HG02678 (cell line): ENCODE data around the gene PSMA2.

Experiments used
- ATAC-seq: cut with Tn5 transposase; IDR thresholded peaks from one replicate; pipeline ENCODE4 v1.9.1; 2021; ENCODE audit warnings: mild to moderate bottlenecking, moderate library complexity; ENCODE audit not compliant: unreplicated experiment

The PSMA2 gene

DNA sequence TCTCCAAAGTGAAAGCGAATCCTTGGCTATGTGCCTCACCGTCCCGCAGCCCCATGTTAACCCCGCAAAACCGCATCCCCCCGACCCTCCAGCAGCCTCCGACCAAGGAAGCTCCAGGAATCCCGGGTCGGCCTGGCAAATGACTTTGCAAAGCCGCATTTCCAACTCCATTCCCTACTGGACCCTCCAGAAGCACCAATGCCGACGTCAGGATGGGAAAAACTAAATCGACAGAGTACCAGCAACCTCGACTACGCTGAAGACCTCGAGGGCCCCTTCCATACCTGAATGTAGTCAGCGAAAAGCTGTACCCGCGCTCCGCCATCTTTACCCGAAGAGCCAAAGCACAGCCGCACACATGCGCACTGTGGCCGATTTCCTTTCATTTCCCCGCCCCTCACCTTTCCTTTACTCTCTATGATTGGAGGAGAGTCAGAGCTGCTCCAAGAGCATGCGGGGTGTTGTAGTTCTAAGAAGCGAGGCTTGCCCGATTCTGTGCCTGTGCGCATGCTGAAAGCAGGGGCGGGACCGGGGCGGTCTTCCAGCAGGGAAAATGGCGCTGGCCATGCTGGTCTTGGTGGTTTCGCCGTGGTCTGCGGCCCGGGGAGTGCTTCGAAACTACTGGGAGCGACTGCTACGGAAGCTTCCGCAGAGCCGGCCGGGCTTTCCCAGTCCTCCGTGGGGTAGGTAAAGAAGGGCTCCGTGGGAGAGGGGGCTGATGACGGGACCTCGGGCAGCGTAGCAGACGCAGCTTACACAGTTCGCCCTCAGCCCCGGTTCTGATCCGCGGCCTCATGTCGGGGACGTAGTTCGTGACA is at the start of gene PSMA2, which contains the start of gene MRPL32:
PSMA2 (minus strand) TSS at position 341 of the 818 bp plus-strand sequence; CDS start at position 325, 16 bp downstream.
MRPL32 (plus strand) TSS at position 543 of the 818 bp plus-strand sequence; CDS start at position 554, 11 bp downstream.
- ATAC-seq: peak; percentile 100

DNA sequence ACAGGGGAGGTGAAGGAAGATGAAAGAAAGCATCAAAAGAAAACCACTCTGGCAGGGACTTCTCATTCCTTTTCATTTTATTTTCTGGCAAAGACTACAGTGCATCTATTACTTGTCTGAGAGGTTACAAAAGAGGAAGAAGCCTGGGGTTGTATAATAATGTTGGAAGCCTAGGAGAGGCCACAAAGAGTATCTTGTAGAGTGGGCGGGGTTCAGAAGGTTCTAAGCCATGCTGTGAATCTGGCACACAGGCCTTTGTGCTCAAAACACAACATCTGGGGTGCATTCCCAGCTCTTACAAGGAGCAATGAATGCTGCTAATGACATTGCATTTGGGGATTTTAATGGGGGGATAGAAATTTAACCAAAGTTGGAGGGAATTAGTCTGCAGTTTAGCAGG is 49.6 kb upstream of the PSMA2 start:
- no peak for ATAC-seq

DNA sequence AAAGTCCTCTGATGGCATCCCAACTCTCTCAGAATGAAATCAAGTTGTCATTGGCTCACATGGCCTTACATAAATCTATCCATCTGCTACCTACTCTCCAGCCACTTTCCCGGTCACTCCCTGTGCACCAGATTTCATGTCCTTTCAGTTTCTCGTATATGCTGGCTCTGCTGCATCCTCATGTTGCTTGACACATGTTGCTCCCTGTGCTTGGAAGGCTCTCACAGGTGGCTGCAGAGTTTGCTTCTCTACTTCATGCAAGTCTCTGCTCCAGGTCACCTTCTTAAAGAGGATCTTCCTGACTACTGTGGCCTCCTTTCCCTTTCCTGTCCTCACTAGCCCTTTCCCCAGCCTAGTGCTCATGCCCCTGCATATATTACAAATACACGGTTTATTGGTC is 48.5 kb upstream of the PSMA2 start:
- ATAC-seq: no peak

DNA sequence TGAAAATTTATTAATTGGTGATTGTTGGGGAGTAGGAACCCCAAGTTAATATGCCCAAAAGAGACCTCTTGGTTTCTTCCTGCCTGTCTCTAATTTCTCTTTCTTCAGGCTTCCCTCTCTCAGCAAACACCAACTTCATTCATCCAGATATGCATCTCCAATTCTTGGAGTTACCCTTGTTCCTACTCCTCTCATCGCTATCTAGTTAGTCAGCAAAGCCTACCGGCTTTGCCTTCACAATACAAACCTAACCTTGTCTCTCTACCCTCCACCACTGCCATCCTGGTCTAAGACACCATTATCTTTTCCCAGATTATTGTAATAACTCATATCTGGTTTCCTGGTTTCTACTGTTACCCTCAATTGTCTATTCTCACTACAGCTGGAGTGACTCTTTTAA is 48.1 kb upstream of the PSMA2 start:
- no peak for ATAC-seq

DNA sequence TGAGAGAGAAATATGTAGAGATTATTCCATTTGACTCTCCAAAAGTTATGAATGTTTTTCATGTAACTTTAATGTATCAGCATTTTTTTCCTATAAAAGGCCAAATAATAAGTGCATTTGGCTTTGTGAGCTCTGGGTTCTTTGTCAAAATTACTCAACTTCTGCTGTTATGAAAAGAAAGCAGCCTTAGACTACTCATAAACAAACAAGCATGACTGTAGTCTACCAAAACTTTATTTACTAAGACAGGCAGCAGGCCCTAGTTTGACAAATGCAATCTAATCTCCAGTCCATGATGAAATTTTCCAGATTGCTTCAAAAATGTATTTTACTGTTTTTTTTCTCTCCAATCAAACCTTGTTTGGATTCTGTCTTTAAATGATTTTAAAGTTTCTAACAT is 46.5 kb upstream of the PSMA2 start:
- no peak for ATAC-seq

DNA sequence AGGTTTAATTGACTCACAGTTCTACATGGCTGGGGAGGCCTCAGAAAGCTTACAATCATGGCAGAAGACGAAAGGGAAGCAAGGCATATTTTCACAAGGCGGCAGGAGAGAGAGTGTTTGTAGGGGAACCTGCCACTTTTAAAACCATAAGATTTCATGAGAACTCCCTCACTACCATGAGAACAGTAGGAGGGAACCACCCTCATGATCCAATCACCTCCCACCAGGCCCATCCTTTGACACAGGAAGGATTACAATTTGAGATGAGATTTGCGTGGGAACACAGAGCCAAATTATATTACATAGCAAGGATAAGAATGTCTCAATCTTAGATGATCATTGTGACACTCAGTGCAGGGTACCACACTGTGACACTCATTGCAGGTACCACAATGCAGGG is 44.4 kb upstream of the PSMA2 start:
- no peak for ATAC-seq

DNA sequence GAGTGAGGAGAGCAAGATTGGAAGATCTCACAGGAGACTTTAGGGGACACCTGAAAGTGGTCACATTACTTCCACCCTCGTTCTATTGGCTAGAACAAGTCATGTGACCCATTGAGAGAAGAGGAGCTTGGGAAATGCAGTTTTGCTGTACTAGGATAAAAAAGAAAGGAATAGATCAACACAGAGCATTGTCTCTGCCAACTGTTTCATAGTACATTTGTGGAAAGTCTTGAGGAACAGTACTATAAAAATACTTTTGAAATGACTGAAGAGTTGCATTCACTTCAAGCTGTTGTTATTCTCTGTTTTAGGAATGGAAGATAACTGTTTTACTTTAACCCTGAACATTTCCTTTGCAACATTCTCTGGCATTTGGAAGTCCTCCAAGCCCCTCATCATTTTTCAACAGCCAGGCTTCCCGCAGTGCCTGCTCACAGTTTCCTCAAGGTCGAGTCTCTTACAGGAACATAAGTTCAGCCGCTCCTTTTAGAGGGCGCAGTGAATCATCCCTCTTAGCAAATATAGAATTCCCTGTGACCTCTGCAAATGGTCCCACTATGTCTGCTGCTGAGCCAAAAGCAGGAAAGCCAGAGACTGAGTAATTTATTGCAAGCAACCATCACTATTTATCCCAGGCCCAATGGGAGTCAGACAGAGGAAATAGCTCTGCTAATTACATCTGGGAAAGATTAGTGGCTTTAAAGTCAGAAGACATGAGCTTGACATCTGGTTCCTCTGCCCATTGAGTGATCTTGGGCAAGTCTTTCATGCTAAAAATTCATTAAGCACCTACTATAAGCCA is 40.9 kb upstream of the PSMA2 start:
- ATAC-seq: no peak

DNA sequence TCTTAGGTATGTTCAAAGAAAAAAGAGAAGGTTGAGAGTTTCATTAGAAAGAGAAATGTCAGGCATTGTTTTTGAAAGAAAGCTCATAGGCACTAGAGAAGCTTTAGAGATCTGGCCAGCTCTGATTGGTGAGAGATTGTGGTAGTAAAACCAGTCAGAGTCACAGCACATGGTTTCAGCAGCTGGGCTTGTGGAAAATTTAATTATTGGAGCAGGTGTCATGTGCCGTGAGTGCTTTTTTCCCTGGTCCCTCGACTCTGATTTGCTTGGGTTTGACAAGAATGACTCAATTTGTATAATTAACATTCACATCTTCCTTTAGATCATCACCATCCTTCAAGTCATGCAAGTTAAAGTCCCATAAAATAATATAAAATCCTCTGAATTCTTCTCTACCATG is 35.4 kb upstream of the PSMA2 start:
- no peak for ATAC-seq

DNA sequence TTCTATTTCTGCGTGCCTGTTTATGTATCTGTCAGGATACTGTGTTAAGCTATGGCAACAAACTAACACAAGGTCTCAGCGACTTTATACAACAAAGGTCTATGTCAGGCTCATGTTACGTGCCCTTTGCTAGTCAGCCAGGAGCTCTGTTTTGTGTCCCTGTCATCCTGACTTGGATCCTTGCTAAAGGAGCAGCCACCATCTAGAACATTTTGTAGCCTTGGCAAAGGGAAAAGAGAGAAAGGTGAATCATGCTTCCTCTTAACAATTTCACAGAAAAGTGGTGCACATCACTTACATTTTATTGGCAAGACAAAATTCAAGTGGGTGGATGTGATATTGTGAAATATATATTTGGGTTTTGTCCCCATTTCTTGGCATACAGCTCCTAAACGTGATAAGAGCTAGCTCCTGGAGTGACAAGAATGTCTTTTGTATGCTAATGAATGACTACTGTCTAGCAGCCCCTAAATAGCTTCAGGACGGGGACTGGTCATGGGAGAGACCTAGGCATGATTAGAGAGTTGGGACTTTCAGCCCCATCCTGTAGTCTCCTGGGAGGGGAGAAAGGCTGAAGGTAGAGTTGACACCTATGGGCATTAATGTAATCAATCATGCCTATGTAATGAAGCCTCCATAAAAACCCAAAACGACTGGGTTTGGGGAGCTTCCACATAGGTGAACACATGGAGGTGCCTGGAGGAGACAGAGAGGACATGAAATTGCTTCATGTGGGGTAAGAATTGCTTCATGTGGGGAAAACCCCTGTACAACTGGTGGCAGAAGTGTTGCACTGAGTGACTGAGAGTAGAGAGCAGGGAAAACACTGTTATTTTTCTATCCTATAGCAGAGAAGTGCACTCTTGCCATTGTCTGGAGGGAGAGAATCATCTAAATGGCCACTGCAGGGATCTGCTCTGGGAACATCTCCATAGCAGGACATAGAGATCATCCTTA is 33.2 kb upstream of the PSMA2 start:
- ATAC-seq: no peak

DNA sequence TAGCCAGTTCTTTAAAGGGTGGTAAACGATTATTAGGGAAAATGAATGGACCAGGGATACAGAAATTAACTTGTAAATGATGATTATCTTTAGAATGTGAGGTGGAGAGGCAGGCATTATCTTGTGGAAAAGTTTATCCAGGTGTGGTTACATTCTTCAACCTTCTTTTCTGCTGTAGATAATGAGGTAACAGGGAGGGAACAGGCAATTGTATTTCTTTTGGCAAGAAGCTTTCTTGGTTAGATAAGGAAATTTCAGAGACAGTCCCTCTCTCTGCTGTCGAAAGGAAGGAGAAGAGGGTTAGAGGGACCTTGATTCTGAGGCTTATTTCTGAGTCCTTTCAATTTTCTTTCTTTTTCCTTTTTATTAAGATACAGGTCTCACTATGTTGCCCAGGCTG is 32.3 kb upstream of the PSMA2 start:
- ATAC-seq: no peak

DNA sequence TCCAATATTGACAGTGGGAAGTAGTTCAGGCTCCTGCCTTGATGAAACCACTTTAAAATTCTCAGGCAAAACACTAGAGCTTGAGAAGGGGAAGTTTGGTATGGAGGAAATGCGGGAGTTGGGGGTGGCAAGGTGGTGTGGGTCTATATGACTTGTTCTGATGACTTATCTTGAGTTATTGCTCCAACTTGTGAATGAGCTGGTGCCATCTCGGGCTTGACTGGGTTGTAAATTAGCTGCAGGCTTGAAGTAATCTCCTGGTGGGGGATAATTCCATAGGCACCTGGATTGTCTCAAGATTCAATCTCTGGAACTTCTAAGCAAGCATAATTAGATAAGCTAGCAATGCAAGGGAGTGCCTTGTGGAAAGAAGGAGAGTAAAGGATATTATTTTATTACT is 29.2 kb upstream of the PSMA2 start:
- ATAC-seq: no peak

DNA sequence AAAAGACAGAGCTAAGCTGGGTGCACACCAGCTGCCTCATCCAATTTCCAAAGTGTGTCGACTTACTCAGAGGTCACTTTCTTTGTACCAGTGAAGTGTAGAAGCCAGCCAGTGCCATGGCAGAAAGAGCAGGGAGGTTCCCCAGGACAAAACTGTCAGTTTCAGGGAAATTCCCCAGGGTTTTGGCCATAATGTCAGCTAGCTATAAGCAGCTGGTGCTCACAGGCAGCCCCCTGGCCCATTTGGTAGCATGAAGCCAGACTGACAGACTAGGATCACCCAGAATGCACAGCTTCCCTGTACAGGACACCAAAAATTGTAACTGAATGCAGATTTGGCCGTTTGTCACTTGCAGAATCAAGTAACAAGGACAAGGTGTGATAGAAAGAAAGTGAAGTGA is 28.8 kb upstream of the PSMA2 start:
- ATAC-seq: peak; percentile 53

DNA sequence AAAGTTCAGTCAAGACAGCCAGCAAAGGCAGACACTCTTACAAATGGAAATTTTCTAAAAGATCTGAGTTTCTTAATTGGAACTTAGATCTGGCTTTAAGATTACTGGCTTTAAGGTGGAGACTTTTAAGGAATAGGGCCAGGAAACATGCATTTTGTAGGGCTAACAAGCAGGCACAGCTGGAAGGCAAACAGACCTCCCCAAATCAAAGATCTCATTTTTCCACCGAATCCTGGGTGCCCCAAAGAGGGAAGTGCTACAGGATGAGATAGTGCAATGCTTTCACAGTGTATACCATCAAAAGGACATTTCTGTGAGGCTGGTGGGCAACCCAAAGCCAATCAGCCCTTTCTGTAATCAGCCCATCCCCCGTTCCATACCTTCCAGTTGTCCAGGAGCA is 27.6 kb upstream of the PSMA2 start:
- ATAC-seq: no peak

DNA sequence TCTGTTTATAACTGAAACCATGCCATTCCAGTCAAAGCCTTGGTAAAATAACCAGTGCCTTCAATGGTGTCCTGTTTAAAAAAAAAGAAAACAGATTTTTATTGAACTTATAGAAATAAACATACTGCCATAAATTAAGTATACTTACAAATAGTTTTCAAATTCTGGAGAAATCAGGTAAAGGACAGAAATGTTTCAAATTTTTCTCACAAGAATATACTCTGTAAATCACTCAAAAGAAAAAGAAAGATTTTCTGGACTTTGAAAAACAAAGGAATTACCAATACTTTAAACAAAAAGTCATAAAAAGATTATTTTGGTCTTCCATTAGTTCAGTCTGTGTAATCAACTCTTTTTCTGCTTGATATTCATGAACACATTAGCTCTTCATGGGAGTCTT is 24.1 kb upstream of the PSMA2 start:
- no peak for ATAC-seq

DNA sequence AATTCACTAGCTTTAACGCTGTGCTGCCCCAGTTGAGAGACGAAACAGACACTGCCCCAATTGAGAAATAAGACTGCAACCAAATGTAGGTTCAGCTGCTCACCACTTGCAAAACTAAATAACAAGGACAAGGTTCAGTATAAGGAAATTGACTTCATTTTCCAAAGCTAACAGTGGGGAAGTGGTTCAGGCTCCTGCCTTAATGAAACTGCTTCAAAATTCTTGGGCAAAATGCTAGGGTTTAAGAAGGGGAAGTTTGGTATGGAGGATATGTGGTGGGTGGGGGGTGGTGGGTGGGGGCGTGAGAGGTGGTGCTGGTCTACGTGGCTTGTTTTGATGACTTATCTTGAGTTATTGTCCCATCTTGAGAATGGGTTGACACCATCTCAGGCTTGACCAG is 22.0 kb upstream of the PSMA2 start:
- no peak for ATAC-seq

DNA sequence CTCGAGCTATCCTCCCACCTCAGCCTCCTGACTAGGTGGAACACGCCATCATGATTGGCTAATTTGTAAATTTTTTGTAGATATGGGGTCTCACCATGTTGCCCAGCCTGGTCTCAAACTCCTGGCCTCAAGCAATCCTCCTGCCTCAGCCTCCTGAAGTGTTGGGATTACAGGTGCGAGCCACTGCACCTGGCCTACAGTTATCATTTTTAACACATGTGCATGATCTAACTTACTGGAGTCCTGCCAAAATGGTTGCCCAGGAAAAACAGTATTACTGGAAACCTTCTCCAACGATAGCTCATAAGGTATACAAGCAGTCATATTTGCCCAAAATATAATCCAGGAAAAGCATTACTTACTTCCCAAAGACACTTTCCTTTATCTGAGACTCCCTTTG is 20.4 kb upstream of the PSMA2 start:
- ATAC-seq: no peak

DNA sequence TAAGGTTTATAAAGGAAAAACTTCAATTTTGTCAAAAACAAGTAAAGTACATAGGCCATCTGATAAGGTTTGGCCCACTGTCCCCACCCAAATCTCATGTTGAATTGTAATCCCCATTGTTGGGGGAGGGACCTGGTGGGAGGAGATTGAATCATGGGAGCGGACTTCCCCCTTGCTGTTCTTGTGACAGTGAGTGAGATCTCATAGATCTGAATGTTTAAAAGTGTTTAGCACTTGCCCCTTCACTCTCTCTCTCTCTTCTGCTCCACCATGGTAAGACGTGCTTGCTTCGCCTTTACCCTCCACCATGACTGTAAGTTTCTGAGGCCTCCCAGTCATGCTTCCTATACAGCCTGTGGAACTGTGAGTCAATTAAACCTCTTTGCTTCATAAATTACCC is 18.4 kb upstream of the PSMA2 start:
- no peak for ATAC-seq

DNA sequence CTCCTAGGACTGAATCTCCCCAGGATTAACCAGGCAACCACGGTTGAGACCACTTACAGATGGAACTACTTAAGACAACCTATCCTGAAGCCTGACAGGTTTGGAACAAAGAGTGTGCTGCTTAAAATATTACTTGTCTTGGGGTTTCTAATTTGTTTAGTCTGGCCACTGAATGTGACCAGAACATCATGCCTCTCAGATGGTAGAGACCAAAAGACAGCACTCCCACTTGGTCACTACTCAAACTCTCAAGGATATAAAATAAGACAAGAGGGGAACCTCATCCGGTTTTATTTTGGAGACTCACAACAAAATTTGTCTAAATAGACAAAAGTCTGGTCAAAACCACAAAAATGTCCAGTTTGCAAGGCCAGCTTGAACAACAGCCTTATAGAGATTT is 15.5 kb upstream of the PSMA2 start:
- no peak for ATAC-seq

DNA sequence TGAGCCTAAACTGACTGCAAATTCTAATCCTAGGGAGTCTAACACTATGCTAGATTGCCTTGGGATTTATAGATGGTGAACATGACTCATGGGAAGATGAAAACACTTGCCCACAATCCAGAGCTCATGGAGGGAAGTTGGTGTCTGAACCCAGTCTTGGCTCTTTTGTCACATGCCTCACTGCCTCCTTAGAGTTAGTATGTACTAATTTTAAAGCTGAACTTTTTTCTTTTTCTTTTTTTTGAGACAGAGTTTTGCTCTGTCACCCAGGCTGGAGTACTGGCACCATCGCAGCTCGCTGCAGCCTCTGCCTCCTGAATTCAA is 14.6 kb upstream of the PSMA2 start:
- no peak for ATAC-seq

DNA sequence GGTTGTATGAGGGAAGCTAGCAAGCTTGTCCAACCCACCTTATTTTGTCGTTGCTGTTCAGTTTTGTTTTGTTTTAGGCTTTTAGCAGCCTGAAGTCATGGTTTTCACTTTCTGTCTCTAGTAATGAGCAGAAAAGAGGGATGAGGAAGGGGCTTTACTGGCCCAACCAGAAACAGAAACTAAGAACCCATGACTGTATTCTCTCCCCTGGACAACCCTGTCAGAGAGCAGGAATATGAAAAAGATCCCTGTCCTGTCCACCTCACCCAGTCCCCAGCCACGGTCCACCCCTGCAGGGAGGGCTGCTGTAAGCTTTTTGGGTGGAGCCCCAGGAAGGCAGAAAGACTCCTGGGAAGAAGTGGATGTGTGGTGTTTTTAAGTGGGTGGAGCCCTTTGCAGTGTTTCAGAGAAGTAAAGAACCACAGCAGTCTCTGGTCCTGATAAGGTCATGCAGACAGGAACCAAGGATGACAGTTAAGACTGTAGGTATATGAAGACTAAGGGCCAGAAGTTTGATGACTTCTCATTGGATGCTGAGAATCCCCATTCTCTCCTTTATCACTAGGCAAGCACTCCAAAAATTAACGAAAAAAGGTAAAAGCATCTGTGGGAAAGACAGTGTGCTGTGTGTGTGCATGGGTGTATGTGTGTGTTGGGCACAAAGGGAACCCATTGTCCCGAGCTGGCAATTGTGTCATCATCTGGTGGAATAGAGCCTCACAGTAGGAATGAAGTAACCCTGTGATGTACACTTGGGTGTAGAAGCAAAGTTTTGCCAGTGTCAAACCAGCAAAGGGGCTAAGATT is 14.1 kb upstream of the PSMA2 start:
- ATAC-seq: peak; percentile 73
